ENCODE results near the gene MAN1C1. TPM values are rescaled to one million over a fixed set of nuclear protein-coding genes. Genes with fewer than 3 reads are reported as not detected.

MAN1C1 gene
- total RNA-seq, 1 experiment from 2014 or later = 1.5 TPM

- TF ChIP-seq SIN3A (IDR thresholded peaks at IDR 0.05; ENCODE audit: borderline replicate concordance, insufficient read depth, low read depth, low read length) (no peak), TCF7L2 (IDR thresholded peaks at IDR 0.05; ENCODE audit: low read depth, low read length) (no peak), POLR2AphosphoS5 (IDR thresholded peaks at IDR 0.05; ENCODE audit: low read depth, low read length) (no peak), CTCF (IDR thresholded peaks at IDR 0.05) (no peak), REST (IDR thresholded peaks at IDR 0.05; ENCODE audit: insufficient read depth in 1 of 2, low read depth in 2 of 2, low read length in 1 of 2) (no peak)
These were observed 211.9 kb downstream of the MAN1C1 start for GRCh38 chr1:25828491-25828890.

GRCh38 chr1:25829046-25829445 lies 212.5 kb downstream of the MAN1C1 start:
- ATAC-seq (no peak), DNase-seq (ENCODE audit: low read depth, low spot score) (no peak)
- intact Hi-C loops (cut with micrococcal nuclease; ENCODE audit: unreplicated experiment) (no loop called here), in situ Hi-C loops (cut with HindIII; ENCODE audit: low pct_unique_long_range_greater_than_20kb, low sequenced_read_pairs) (no loop called here)
- Histone ChIP-seq H3K4me3 (ENCODE audit: low read depth in 2 of 2, low read length in 2 of 2) (no peak overlapping the region), H3K36me3 (ENCODE audit: control insufficient read depth, insufficient read depth, low read length) (peaks cover 38% of the 10 kb centered on the region), H3K4me1 (ENCODE audit: control insufficient read depth, insufficient read depth, low read length) (no peaks in the 10 kb centered on the region), H3K27ac (ENCODE audit: low read length) (no peak overlapping the region), H3K9me3 (ENCODE audit: control insufficient read depth, insufficient read depth, low read depth, low read length) (no peaks in the 10 kb centered on the region), H3K27me3 (ENCODE audit: control insufficient read depth, insufficient read depth, low read length) (no peaks in the 10 kb centered on the region)
- ChIA-PET CTCF (no interaction called here), POLR2A (no interaction called here)
- no peak for TF ChIP-seq CTCF (IDR thresholded peaks at IDR 0.05)
- TF ChIP-seq TCF7L2 (IDR thresholded peaks at IDR 0.05; ENCODE audit: low read depth, low read length) = no peak
- no peak for TF ChIP-seq SIN3A (IDR thresholded peaks at IDR 0.05; ENCODE audit: borderline replicate concordance, insufficient read depth, low read depth, low read length)
- TF ChIP-seq REST (IDR thresholded peaks at IDR 0.05; ENCODE audit: insufficient read depth in 1 of 2, low read depth in 2 of 2, low read length in 1 of 2) = no peak
- BruUV-seq (replicated peaks) = no TSS peak

More at GRCh38 chr1:25828491-25828890, 211.9 kb downstream of the MAN1C1 start:
- no peak for ATAC-seq
- BruUV-seq (replicated peaks) = no TSS peak
- Histone ChIP-seq H3K36me3 (ENCODE audit: control insufficient read depth, insufficient read depth, low read length) (peaks cover 33% of the 10 kb centered on the region), H3K4me3 (ENCODE audit: low read depth in 2 of 2, low read length in 2 of 2) (no peak overlapping the region), H3K27ac (ENCODE audit: low read length) (no peak overlapping the region), H3K27me3 (ENCODE audit: control insufficient read depth, insufficient read depth, low read length) (no peaks in the 10 kb centered on the region), H3K4me1 (ENCODE audit: control insufficient read depth, insufficient read depth, low read length) (no peaks in the 10 kb centered on the region), H3K9me3 (ENCODE audit: control insufficient read depth, insufficient read depth, low read depth, low read length) (no peaks in the 10 kb centered on the region)
- no peak for DNase-seq (ENCODE audit: low read depth, low spot score)
- in situ Hi-C loops (cut with HindIII; ENCODE audit: low pct_unique_long_range_greater_than_20kb, low sequenced_read_pairs) (no loop called here), intact Hi-C loops (cut with micrococcal nuclease; ENCODE audit: unreplicated experiment) (no loop called here)
- ChIA-PET POLR2A (no interaction called here), CTCF (no interaction called here)
